ENCODE data around the gene ADGRG6. TPM values are rescaled to one million over a fixed set of nuclear protein-coding genes. Genes with fewer than 3 reads are reported as not detected.

The ADGRG6 gene
- total and polyA plus RNA-seq, 2 experiments from 2014 or later = 2.4 to 8.7 TPM

DNA sequence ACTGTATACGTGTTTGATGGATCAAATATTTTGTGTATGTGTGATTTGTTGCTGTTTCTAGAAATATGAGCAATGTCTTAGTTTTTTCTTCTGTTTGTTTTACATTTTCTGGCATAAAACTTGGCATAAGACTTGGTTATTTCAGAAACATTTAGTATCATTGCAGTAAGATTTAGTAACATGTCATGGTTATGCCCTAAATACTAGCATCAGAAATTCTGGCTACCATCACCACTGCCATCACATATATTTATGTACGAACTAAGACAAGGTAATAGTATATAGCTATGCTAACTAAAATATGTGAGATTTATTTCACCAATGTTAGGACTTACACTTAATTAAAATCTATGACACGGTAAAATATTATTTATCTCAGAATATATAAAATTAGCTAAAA, 10.3 kb upstream of the ADGRG6 start:
- TF ChIP-seq, protein P1, sequence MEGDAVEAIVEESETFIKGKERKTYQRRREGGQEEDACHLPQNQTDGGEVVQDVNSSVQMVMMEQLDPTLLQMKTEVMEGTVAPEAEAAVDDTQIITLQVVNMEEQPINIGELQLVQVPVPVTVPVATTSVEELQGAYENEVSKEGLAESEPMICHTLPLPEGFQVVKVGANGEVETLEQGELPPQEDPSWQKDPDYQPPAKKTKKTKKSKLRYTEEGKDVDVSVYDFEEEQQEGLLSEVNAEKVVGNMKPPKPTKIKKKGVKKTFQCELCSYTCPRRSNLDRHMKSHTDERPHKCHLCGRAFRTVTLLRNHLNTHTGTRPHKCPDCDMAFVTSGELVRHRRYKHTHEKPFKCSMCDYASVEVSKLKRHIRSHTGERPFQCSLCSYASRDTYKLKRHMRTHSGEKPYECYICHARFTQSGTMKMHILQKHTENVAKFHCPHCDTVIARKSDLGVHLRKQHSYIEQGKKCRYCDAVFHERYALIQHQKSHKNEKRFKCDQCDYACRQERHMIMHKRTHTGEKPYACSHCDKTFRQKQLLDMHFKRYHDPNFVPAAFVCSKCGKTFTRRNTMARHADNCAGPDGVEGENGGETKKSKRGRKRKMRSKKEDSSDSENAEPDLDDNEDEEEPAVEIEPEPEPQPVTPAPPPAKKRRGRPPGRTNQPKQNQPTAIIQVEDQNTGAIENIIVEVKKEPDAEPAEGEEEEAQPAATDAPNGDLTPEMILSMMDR (IDR thresholded peaks at IDR 0.05; ENCODE audit: low read depth, low read length) = no peak
- no peak for DNase-seq (ENCODE audit: low read depth in 1 of 2, low spot score in 1 of 2)
- no peaks in the 10 kb centered on the region for H3K36me3 ChIP-seq
- H3K27ac ChIP-seq = no peak overlapping the region
- no peaks in the 10 kb centered on the region for H3K27me3 ChIP-seq
- no peaks in the 10 kb centered on the region for H3K4me1 ChIP-seq (ENCODE audit: low read depth)
- no peaks in the 10 kb centered on the region for H3K9me3 ChIP-seq (ENCODE audit: low read depth)
- no peak overlapping the region for H3K4me3 ChIP-seq

DNA sequence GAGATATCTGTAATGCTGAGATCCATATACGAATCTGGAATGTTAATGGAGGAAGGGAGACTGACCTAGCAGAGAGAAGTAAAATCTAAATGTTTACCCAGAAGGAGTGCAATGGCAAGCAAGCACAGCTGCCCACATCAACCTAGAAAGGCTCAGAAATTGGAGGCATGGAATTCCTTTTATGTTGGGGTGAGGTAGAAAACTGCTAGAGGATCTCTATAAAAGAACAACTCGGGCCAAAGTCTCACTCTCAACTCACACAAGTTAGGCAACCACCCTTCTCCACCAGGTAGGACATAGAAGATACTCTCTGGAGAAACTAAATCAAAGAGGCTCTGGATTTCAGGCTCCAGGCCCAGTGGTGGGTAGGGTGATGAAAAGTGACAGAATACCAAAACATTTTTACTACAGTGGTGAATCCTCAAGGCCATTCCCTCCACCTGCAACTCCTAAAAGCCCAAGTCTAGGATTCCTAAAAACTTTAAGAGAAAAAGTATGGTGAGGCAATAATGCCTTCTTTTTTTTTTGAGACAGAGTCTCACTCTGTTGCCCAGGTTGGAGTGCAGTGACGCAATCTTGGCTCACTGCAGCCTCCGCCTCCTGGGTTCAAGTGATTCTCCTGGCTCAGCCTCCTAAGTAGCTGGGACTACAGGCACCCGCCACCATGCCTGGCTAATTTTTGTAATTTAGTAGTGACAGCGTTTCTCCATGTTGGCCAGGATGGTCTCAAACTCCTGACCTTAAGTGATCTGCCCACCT, 9.5 kb upstream of the ADGRG6 start:
- TF ChIP-seq, protein P1 (IDR thresholded peaks at IDR 0.05; ENCODE audit: low read depth, low read length) = no peak
- no peak for DNase-seq (ENCODE audit: low read depth in 1 of 2, low spot score in 1 of 2)
- Histone ChIP-seq H3K4me1 (ENCODE audit: low read depth) (no peaks in the 10 kb centered on the region), H3K9me3 (ENCODE audit: low read depth) (no peaks in the 10 kb centered on the region), H3K36me3 (no peaks in the 10 kb centered on the region), H3K4me3 (no peak overlapping the region), H3K27ac (no peak overlapping the region), H3K27me3 (no peaks in the 10 kb centered on the region)

DNA sequence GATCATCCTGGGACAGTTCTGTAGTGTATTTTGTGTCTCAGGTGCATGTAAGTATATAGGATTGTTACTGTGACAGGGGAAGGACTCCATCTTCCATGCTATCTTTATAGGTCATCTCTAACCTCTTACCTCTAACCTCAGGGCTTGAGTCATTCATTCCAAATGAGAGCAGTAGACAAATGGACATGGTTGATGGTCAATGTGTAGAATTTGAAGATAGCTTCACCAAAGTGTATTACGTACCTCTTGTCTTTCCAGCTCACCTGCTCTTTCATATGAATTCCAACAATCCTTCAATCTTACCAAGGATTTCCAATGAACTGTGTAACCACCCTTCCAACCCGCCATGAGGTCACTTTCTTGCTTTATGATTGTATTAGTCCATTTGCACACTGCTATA, 8.7 kb upstream of the ADGRG6 start:
- TF ChIP-seq, protein P1 (IDR thresholded peaks at IDR 0.05; ENCODE audit: low read depth, low read length) = no peak
- DNase-seq (ENCODE audit: low read depth in 1 of 2, low spot score in 1 of 2) = no peak
- H3K9me3 ChIP-seq (ENCODE audit: low read depth) = no peaks in the 10 kb centered on the region
- no peaks in the 10 kb centered on the region for H3K36me3 ChIP-seq
- H3K4me3 ChIP-seq = no peak overlapping the region
- H3K4me1 ChIP-seq (ENCODE audit: low read depth) = no peaks in the 10 kb centered on the region
- H3K27ac ChIP-seq = no peak overlapping the region
- no peaks in the 10 kb centered on the region for H3K27me3 ChIP-seq

DNA sequence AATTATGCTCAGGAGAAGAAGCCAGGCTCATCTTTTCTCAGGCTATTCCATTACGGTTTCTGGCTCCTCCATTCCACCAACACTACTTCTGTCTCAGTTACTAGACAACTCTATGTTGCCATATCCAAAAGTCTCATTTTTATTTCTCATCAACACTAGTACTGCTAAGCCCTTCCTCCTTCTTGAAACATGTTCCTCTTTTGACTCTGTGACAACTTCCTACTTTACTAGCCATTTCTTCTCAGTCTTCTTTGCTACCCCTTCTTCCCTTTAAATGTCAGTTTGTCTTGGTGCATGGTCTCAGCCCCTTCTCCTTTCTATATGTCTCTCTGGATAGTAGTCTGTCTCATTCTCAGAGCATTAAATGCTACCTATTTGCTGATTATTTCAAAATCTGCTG, 7.1 kb upstream of the ADGRG6 start:
- no peaks in the 10 kb centered on the region for H3K9me3 ChIP-seq (ENCODE audit: low read depth)
- no peak for DNase-seq (ENCODE audit: low read depth in 1 of 2, low spot score in 1 of 2)
- H3K27me3 ChIP-seq = no peaks in the 10 kb centered on the region
- TF ChIP-seq, protein P1 (IDR thresholded peaks at IDR 0.05; ENCODE audit: low read depth, low read length) = no peak
- no peak overlapping the region for H3K4me3 ChIP-seq
- H3K36me3 ChIP-seq = no peaks in the 10 kb centered on the region
- no peaks in the 10 kb centered on the region for H3K4me1 ChIP-seq (ENCODE audit: low read depth)
- H3K27ac ChIP-seq = no peak overlapping the region

DNA sequence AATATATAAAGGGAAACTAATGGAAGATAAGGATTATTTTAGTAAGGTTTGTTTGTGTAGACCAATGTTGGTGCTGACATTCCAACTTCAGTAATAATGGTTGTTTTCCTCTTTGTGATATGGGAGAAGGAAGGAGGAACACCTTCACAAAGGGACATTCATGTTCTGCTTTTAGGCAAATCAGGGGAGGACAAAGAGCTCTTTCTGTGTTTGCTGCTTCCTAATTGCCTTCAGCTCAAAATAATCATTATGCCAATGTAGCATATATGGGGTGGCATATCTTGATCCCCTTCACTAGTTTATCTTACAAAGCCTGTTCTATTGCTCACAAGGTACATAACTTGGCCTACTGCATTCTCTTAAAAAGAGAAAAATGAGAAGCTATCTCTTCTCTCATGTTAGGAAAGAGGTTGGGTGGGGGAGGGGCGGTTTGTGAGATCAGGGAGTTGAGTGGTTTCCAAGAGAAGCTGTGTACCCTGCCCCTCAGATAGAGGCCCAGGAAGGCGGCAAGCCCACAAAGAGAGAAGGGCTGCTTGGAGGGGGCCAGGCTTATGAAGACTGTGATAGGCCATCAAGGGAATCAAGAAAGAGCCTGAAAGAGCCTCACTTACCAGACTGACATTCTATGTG, 4.7 kb upstream of the ADGRG6 start:
- Histone ChIP-seq H3K36me3 (no peaks in the 10 kb centered on the region), H3K9me3 (ENCODE audit: low read depth) (no peaks in the 10 kb centered on the region), H3K4me3 (no peak overlapping the region), H3K27me3 (peaks cover 5% of the 10 kb centered on the region), H3K4me1 (ENCODE audit: low read depth) (no peaks in the 10 kb centered on the region), H3K27ac (no peak overlapping the region)
- no peak for DNase-seq (ENCODE audit: low read depth in 1 of 2, low spot score in 1 of 2)
- TF ChIP-seq, protein P1 (IDR thresholded peaks at IDR 0.05; ENCODE audit: low read depth, low read length) = no peak

Data from cardiac muscle cell (in vitro differentiated cells and primary cell).